Cardiac muscle cell (in vitro differentiated cells and primary cell): Measurements from ENCODE around the gene TRMT11. TPM values are rescaled to one million over a fixed set of nuclear protein-coding genes. Genes with fewer than 3 reads are reported as not detected.
A peak's percentile ranks its signal among the peaks of the same experiment; 100 is the strongest.

Experiments used
- DNase-seq, 2 donors: peaks; one replicate each; pipeline versions ENCODE4 v3.0.0 to v3.0.0-alpha.2; 2010 to 2017; ENCODE audit warnings: low read depth in 1 of 2, low spot score in 1 of 2
- H3K27ac ChIP-seq: fragments of 200-600 bp; sonication (generic); 2 replicates; pipeline ENCODE4 v1.5.1; 2016
- H3K27me3 ChIP-seq: fragments of 200-600 bp; sonication (generic); 2 replicates; pipeline ENCODE4 v1.6.0; 2016; ENCODE audit warnings: control low read depth
- H3K36me3 ChIP-seq: fragments of 200-600 bp; sonication (generic); 2 replicates; pipeline ENCODE4 v1.5.1; 2016; ENCODE audit warnings: control low read depth
- H3K4me1 ChIP-seq: fragments of 200-600 bp; sonication (generic); 2 replicates; pipeline ENCODE4 v1.8.1; 2017; ENCODE audit warnings: low read depth, mild to moderate bottlenecking, mixed run types
- H3K4me3 ChIP-seq: fragments of 200-600 bp; sonication (generic); 2 replicates; pipeline ENCODE4 v1.5.1; 2016; ENCODE audit warnings: mild to moderate bottlenecking
- H3K9me3 ChIP-seq: fragments of 200-600 bp; sonication (generic); 2 replicates; pipeline ENCODE4 v1.5.1; 2017; ENCODE audit warnings: low read depth, mild to moderate bottlenecking, control low read depth
- CTCF ChIP-seq: IDR thresholded peaks from 2 replicates; pipeline ENCODE4 v1.5.1; 2012; ENCODE audit warnings: low read depth, mild to moderate bottlenecking, low read length
- polyA plus RNA-seq: library from polyadenylated mRNA; unstranded; fragments of >200 nt; fragmentation: Nextera tagmentation; extraction: Ambion mirVana; gene quantifications from 2 replicates; pipeline ENCODE4 v1.2.1, GENCODE V29; 2016
- total RNA-seq: library from RNA; depleted of rRNA; stranded (reverse); fragments of >200 nt; gene quantifications from 2 replicates; pipeline ENCODE4 v1.2.3, GENCODE V29; 2016

TRMT11 gene
- total and polyA plus RNA-seq, 2 experiments from 2014 or later, result 46.5 to 68.6 TPM

- no peak overlapping the region for H3K4me3 ChIP-seq
- H3K36me3 ChIP-seq, result peaks cover 17% of the 10 kb centered on the region
- peaks cover 14% of the 10 kb centered on the region for H3K4me1 ChIP-seq
- no peak overlapping the region for H3K27ac ChIP-seq
- H3K9me3 ChIP-seq, result no peaks in the 10 kb centered on the region
- TF ChIP-seq CTCF, result peak; percentile 97
- DNase-seq, result peak; percentile 75 to 78
- no peaks in the 10 kb centered on the region for H3K27me3 ChIP-seq
These were observed 9.7 kb downstream of the TRMT11 start for GRCh38 chr6:125995972-125996580.

- Histone ChIP-seq H3K4me3 (no peak overlapping the region), H3K27me3 (no peaks in the 10 kb centered on the region), H3K27ac (no peak overlapping the region), H3K4me1 (no peaks in the 10 kb centered on the region), H3K36me3 (peaks cover 20% of the 10 kb centered on the region), H3K9me3 (no peaks in the 10 kb centered on the region)
- TF ChIP-seq CTCF, result peak; percentile 3
- peak in 1 of 2 donors; percentile 24 for DNase-seq
These were observed 16.7 kb downstream of the TRMT11 start for GRCh38 chr6:126002755-126003679.

DNA sequence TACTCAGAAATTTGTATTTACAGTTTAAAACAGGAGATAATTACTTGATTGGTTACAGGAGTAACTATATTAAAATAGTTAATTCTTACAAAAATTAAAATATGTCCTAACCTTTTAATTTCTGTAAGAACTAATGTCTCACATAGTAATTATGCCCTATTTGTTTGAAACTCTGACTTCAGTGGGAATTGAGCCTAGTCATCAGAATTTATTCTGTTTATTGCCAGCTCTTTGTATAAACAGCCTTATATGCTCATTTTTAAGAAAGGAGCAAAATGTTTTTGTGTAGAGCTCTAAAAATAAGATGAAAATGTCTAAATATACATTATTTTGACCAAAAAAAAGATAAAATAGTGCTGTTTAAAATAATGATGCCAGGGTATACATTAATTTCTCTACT, 21.5 kb downstream of the TRMT11 start:
- no peaks in the 10 kb centered on the region for H3K9me3 ChIP-seq
- no peaks in the 10 kb centered on the region for H3K27me3 ChIP-seq
- TF ChIP-seq CTCF, result no peak
- no peak for DNase-seq
- H3K4me3 ChIP-seq, result no peak overlapping the region
- no peak overlapping the region for H3K27ac ChIP-seq
- peaks cover 38% of the 10 kb centered on the region for H3K36me3 ChIP-seq
- no peaks in the 10 kb centered on the region for H3K4me1 ChIP-seq

- Histone ChIP-seq H3K27me3 (no peaks in the 10 kb centered on the region), H3K36me3 (peaks cover 49% of the 10 kb centered on the region), H3K4me3 (no peak overlapping the region), H3K4me1 (no peaks in the 10 kb centered on the region), H3K9me3 (no peaks in the 10 kb centered on the region), H3K27ac (no peak overlapping the region)
- TF ChIP-seq CTCF, result no peak
- DNase-seq, result no peak
These were observed 23.7 kb downstream of the TRMT11 start for GRCh38 chr6:126010040-126010439.

- Histone ChIP-seq H3K4me1 (peaks cover 27% of the 10 kb centered on the region), H3K27ac (no peak overlapping the region), H3K9me3 (no peaks in the 10 kb centered on the region), H3K36me3 (peaks cover 43% of the 10 kb centered on the region), H3K27me3 (no peaks in the 10 kb centered on the region), H3K4me3 (no peak overlapping the region)
- DNase-seq, result no peak
- no peak for TF ChIP-seq CTCF
These were observed 29.5 kb downstream of the TRMT11 start for GRCh38 chr6:126015863-126016262.
